Hepatocyte (in vitro differentiated cells): ENCODE results near the gene NDC80. TPM values are rescaled to one million over a fixed set of nuclear protein-coding genes. Genes with fewer than 3 reads are reported as not detected.

Experiments used
- DNase-seq: peaks from one replicate; pipeline ENCODE4 v3.0.0-alpha.2; 2016; ENCODE audit warnings: low spot score
- H2AFZ ChIP-seq: fragments of 200-600 bp; sonication (generic); 2 replicates; pipeline ENCODE4 v1.6.0; 2016; ENCODE audit warnings: antibody characterized with exemption, mild to moderate bottlenecking
- H3K27ac ChIP-seq: fragments of 200-600 bp; sonication (generic); 2 replicates; pipeline ENCODE4 v1.5.1; 2016; ENCODE audit warnings: mild to moderate bottlenecking
- H3K27me3 ChIP-seq: fragments of 200-600 bp; sonication (generic); 2 replicates; pipeline ENCODE4 v1.6.1; 2016
- H3K36me3 ChIP-seq: fragments of 200-600 bp; sonication (generic); replicated peaks from 2 replicates; pipeline ENCODE4 v1.5.1; 2016; ENCODE audit warnings: low read depth; ENCODE audit not compliant: insufficient read depth
- H3K4me1 ChIP-seq: fragments of 200-600 bp; sonication (generic); 2 replicates; pipeline ENCODE4 v1.5.1; 2016; ENCODE audit warnings: mild to moderate bottlenecking, moderate library complexity; ENCODE audit not compliant: insufficient read depth
- H3K4me2 ChIP-seq: fragments of 200-600 bp; sonication (generic); 2 replicates; pipeline ENCODE4 v1.6.0; 2016
- H3K4me3 ChIP-seq: fragments of 200-600 bp; sonication (generic); 2 replicates; pipeline ENCODE4 v1.5.1; 2016; ENCODE audit warnings: mild to moderate bottlenecking
- H3K79me2 ChIP-seq: fragments of 200-600 bp; sonication (generic); 2 replicates; pipeline ENCODE4 v1.6.0; 2017; ENCODE audit warnings: mild to moderate bottlenecking
- H3K9me2 ChIP-seq: fragments of 200-600 bp; sonication (generic); replicated peaks from 2 replicates; pipeline ENCODE4 v1.6.0; 2017; ENCODE audit warnings: mild to moderate bottlenecking; ENCODE audit not compliant: insufficient read depth
- H3K9me3 ChIP-seq: fragments of 200-600 bp; sonication (generic); 2 replicates; pipeline ENCODE4 v1.5.1; 2016; ENCODE audit warnings: low read depth, mild to moderate bottlenecking
- H4K20me1 ChIP-seq: fragments of 200-600 bp; sonication (generic); 2 replicates; pipeline ENCODE4 v1.6.0; 2016; ENCODE audit warnings: mild to moderate bottlenecking; ENCODE audit not compliant: insufficient read depth, poor library complexity, severe bottlenecking
- EZH2 ChIP-seq: fragments of 200-600 bp; sonication (generic); IDR thresholded peaks from 2 replicates; pipeline ENCODE4 v1.6.1; 2016; ENCODE audit warnings: antibody characterized with exemption, mild to moderate bottlenecking, borderline replicate concordance
- EZH2phosphoT487 ChIP-seq: fragments of 200-600 bp; sonication (generic); IDR thresholded peaks from one replicate; pipeline ENCODE4 v1.6.1; 2018; ENCODE audit warnings: antibody characterized with exemption, mild to moderate bottlenecking, low read depth, moderate library complexity; ENCODE audit not compliant: unreplicated experiment, severe bottlenecking
- WGBS: methylation state at CpG from one replicate; pipeline ENCODE4 v1.1.6; 2016; ENCODE audit warnings: low lambda C conversion rate; ENCODE audit errors: missing lambda C conversion rate; 5-methylcytosine and 5-hydroxymethylcytosine counted together
- polyA plus RNA-seq: library from polyadenylated mRNA; unstranded; fragments of >200 nt; fragmentation: Nextera tagmentation; extraction: Ambion mirVana; gene quantifications from 2 replicates; pipeline ENCODE4 v1.2.1, GENCODE V29; 2016
- total RNA-seq: library from RNA; depleted of rRNA; stranded (reverse); fragments of >200 nt; gene quantifications from 2 replicates; pipeline ENCODE4 v1.2.3, GENCODE V29; 2014
- TF ChIP-seq, protein P1 (sequence below): fragments of 200-600 bp; sonication (generic); IDR thresholded peaks from 2 replicates; pipeline ENCODE4 v1.5.1; 2016; ENCODE audit warnings: antibody characterized with exemption, mild to moderate bottlenecking; ENCODE audit not compliant: poor library complexity

NDC80 gene
- total and polyA plus RNA-seq, 2 experiments from 2014 or later, result 3.9 to 6.5 TPM

DNA sequence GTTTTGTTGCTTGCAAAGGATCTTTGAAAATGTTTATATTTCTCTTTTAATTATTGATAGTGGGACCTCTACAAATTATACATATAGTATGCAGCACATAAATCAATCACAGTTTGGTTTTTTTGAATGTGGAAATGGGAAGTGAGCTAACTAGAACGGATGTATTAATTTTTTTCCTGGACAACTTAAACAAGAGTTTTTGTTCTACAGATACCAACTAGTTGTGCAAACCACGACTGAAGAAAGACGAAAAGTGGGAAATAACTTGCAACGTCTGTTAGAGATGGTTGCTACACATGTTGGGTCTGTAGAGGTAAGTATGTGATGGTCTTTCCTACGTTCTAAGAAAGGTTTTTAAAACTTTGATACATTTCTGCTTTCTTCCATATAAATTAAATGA is 39.2 kb downstream of the NDC80 start:
- H3K36me3 ChIP-seq, result no peaks in the 10 kb centered on the region
- H2AFZ ChIP-seq, result no peak overlapping the region
- no peak overlapping the region for H3K4me2 ChIP-seq
- no peak overlapping the region for H3K27ac ChIP-seq
- WGBS, result 96% methylated on average over 5 of the region's 5 CpGs
- no peaks in the 10 kb centered on the region for H3K4me1 ChIP-seq
- no peak for DNase-seq
- TF ChIP-seq, protein P1, sequence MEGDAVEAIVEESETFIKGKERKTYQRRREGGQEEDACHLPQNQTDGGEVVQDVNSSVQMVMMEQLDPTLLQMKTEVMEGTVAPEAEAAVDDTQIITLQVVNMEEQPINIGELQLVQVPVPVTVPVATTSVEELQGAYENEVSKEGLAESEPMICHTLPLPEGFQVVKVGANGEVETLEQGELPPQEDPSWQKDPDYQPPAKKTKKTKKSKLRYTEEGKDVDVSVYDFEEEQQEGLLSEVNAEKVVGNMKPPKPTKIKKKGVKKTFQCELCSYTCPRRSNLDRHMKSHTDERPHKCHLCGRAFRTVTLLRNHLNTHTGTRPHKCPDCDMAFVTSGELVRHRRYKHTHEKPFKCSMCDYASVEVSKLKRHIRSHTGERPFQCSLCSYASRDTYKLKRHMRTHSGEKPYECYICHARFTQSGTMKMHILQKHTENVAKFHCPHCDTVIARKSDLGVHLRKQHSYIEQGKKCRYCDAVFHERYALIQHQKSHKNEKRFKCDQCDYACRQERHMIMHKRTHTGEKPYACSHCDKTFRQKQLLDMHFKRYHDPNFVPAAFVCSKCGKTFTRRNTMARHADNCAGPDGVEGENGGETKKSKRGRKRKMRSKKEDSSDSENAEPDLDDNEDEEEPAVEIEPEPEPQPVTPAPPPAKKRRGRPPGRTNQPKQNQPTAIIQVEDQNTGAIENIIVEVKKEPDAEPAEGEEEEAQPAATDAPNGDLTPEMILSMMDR, result no peak
- no peak for TF ChIP-seq EZH2
- no peak for TF ChIP-seq EZH2phosphoT487
- H3K4me3 ChIP-seq, result no peak overlapping the region
- H3K9me2 ChIP-seq, result no peaks in the 10 kb centered on the region
- H4K20me1 ChIP-seq, result no peaks in the 10 kb centered on the region
- no peaks in the 10 kb centered on the region for H3K79me2 ChIP-seq
- H3K27me3 ChIP-seq, result no peaks in the 10 kb centered on the region
- no peaks in the 10 kb centered on the region for H3K9me3 ChIP-seq

DNA sequence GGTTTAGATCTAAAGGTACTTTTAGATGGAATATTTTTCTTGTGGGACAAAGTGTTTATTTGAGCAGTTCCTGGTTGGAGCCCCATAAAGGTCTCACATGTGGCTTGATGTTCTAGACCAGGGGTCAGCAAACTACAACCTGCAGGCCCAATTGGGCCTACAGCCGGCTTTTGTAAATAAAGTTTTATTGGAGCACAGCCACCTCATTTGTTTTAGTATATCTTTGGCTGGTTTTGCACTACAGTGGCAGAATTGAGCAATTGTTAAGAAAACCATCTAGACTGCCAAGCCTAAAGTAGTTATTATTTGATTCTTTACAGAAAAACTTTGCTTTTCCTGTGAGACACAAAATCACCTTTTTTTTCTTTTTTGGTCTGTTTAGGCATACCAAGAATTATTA is 41.6 kb downstream of the NDC80 start:
- TF ChIP-seq EZH2phosphoT487 (no peak), EZH2 (no peak)
- TF ChIP-seq, protein P1, result no peak
- H3K27me3 ChIP-seq, result no peaks in the 10 kb centered on the region
- H3K9me2 ChIP-seq, result no peaks in the 10 kb centered on the region
- H3K4me2 ChIP-seq, result no peak overlapping the region
- H3K4me3 ChIP-seq, result no peak overlapping the region
- no peaks in the 10 kb centered on the region for H3K36me3 ChIP-seq
- H3K27ac ChIP-seq, result no peak overlapping the region
- no peaks in the 10 kb centered on the region for H4K20me1 ChIP-seq
- no peaks in the 10 kb centered on the region for H3K9me3 ChIP-seq
- no peak for DNase-seq
- no peaks in the 10 kb centered on the region for H3K4me1 ChIP-seq
- 73% methylated on average over 1 of the region's 1 CpG for WGBS
- no peak overlapping the region for H2AFZ ChIP-seq
- no peaks in the 10 kb centered on the region for H3K79me2 ChIP-seq

- Histone ChIP-seq H3K79me2 (no peaks in the 10 kb centered on the region), H3K4me1 (no peaks in the 10 kb centered on the region), H3K9me2 (no peaks in the 10 kb centered on the region), H3K9me3 (no peaks in the 10 kb centered on the region), H3K4me3 (no peak overlapping the region), H3K27me3 (no peaks in the 10 kb centered on the region), H3K4me2 (no peak overlapping the region), H4K20me1 (no peaks in the 10 kb centered on the region), H2AFZ (no peak overlapping the region), H3K27ac (no peak overlapping the region), H3K36me3 (no peaks in the 10 kb centered on the region)
- DNase-seq, result no peak
- no peak for TF ChIP-seq EZH2phosphoT487
- TF ChIP-seq EZH2, result no peak
- TF ChIP-seq, protein P1, result no peak
- 78% methylated on average over 4 of the region's 4 CpGs for WGBS
These were observed 46.1 kb downstream of the NDC80 start for GRCh38 chr18:2617401-2617998.

GRCh38 chr18:2618009-2618408 is 46.7 kb downstream of the NDC80 start:
- TF ChIP-seq EZH2 (no peak), EZH2phosphoT487 (no peak)
- TF ChIP-seq, protein P1, result no peak
- no peak overlapping the region for H2AFZ ChIP-seq
- no peaks in the 10 kb centered on the region for H4K20me1 ChIP-seq
- no peaks in the 10 kb centered on the region for H3K27me3 ChIP-seq
- no peak overlapping the region for H3K4me3 ChIP-seq
- no peaks in the 10 kb centered on the region for H3K4me1 ChIP-seq
- no peaks in the 10 kb centered on the region for H3K36me3 ChIP-seq
- no peaks in the 10 kb centered on the region for H3K9me3 ChIP-seq
- WGBS, result 96% methylated on average over 4 of the region's 4 CpGs
- no peak overlapping the region for H3K27ac ChIP-seq
- no peaks in the 10 kb centered on the region for H3K9me2 ChIP-seq
- no peak for DNase-seq
- H3K79me2 ChIP-seq, result no peaks in the 10 kb centered on the region
- no peak overlapping the region for H3K4me2 ChIP-seq
